Effector memory CD8-positive, alpha-beta T cell (primary cell): Measurements from ENCODE around the gene DLGAP1.

Source experiments
- ATAC-seq: fragments of 150-1000 bp; cut with Tn5 transposase; replicated peaks from 2 replicates; pipeline ENCODE4 v1.10.0; 2021; ENCODE audit warnings: mild to moderate bottlenecking, moderate library complexity
- DNase-seq, 3 experiments: peaks; one replicate each; pipeline ENCODE4 v3.0.0; 2021
- H3K27ac Mint-ChIP-seq, 2 donors: one replicate each; pipeline ENCODE4 v1.8.0; 2022; ENCODE audit warnings: mild to moderate bottlenecking in 2 of 2, mixed read lengths in 2 of 2, moderate library complexity in 2 of 2
- H3K27me3 Mint-ChIP-seq, 2 donors: one replicate each; pipeline ENCODE4 v1.8.0; 2022; ENCODE audit warnings: mixed read lengths in 2 of 2
- H3K36me3 Mint-ChIP-seq: one replicate; pipeline ENCODE4 v1.8.0; 2022; ENCODE audit warnings: mild to moderate bottlenecking, moderate library complexity, mixed read lengths; ENCODE audit not compliant: insufficient read depth
- H3K4me1 Mint-ChIP-seq, 2 donors: one replicate each; pipeline ENCODE4 v1.8.0; 2022; ENCODE audit warnings: low read depth in 2 of 2, mixed read lengths in 2 of 2
- H3K4me3 Mint-ChIP-seq, 2 donors: one replicate each; pipeline ENCODE4 v1.8.0; 2022; ENCODE audit warnings: mild to moderate bottlenecking in 2 of 2, mixed read lengths in 2 of 2, moderate library complexity in 2 of 2
- H3K9me3 Mint-ChIP-seq, 2 donors: one replicate each; pipeline ENCODE4 v1.8.0; 2022; ENCODE audit warnings: mixed read lengths in 2 of 2

Gene DLGAP1

DNA sequence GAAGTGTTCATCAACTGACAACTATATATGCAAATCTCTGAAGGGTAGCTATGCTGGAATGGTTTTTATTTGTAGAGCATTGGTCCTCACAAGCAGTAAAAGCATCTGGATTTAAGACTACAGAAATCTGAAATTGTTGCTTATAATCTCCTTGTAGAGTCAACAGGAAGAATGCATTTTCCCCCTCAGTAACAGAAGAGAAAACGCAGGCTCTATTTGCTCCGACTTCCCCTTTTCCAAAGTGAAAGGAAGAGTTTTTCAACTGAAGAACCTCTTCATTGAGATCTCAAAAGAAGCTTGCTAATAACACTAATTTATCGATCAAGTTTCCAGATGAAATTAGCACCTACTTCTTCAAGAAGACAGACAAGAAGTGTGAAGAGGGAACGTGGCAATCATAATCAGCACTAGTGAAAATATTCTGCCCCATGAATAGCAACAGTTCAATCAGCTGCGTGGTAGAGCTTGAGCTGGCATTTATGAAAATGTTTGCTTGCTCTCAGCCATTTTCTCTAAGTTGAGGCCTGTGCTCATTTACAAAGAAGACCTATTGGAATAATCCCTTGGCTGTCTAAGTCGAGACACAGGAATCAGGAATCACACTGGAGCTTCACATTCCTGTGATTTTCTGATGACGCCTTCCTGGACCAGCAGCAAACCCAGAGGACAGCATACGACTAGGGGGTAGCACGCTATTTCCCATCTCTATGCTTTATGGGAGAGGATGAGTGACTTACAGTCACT is 961.4 kb downstream of the DLGAP1 start:
- no peak for DNase-seq
- no peak overlapping the region for H3K27ac Mint-ChIP-seq
- ATAC-seq: no peak
- H3K4me3 Mint-ChIP-seq: no peak overlapping the region
- H3K9me3 Mint-ChIP-seq: no peaks in the 10 kb centered on the region
- H3K4me1 Mint-ChIP-seq: peaks cover 4 to 9% of the 10 kb centered on the region in 2 donors
- H3K36me3 Mint-ChIP-seq: no peaks in the 10 kb centered on the region
- peaks cover 13 to 22% of the 10 kb centered on the region in 2 donors for H3K27me3 Mint-ChIP-seq

DNA sequence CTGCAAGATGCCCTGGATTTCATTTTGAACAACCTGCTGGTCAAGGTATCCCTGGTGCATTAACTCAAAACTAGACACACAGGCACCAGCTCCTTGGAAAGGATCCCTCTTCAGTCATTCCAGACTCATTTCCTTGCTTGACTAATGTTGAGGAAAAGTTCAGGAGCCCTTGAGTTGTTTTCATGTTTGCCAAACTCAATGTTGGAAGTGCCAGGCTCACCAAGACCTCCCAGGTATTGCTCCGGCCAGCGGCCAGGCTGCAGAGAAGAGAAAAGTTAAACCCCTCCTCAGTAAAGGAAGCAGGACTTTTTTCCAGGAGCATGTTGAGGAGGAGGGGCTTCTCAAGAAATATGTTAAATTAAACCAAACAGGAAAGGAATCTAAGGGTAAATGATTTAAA is 962.4 kb downstream of the DLGAP1 start:
- Mint-ChIP-seq H3K4me1 (peaks cover 0 to 5% of the 10 kb centered on the region in 2 donors), H3K4me3 (no peak overlapping the region), H3K27me3 (peaks cover 3 to 18% of the 10 kb centered on the region in 2 donors), H3K9me3 (no peaks in the 10 kb centered on the region), H3K27ac (no peak overlapping the region), H3K36me3 (no peaks in the 10 kb centered on the region)
- no peak for ATAC-seq
- DNase-seq: no peak

GRCh38 chr18:3491981-3492555 is 963.0 kb downstream of the DLGAP1 start:
- Mint-ChIP-seq H3K4me3 (no peak overlapping the region), H3K9me3 (no peaks in the 10 kb centered on the region), H3K27ac (no peak overlapping the region), H3K4me1 (peaks cover 0 to 5% of the 10 kb centered on the region in 2 donors), H3K36me3 (no peaks in the 10 kb centered on the region), H3K27me3 (peaks cover 0 to 18% of the 10 kb centered on the region in 2 donors)
- DNase-seq (no peak), ATAC-seq (no peak)

DNA sequence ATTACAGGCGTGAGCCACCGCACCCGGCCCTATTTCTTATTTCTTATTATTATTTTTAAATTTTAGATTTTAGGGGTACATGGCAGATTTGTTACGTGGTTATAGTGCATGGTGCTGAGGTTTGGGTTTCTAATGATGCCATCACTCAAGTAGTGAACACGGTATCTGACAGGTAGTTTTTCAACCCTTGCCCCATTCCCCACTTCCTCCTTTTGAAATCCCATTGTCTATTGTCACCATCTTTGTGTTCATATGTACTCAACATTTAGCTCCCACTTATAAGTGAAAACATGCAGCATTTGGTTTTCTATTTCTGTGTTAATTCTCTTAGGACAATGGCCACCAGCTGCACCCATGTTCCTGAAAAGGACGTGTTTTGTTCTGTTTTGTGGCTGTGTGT is 965.6 kb downstream of the DLGAP1 start:
- DNase-seq (no peak), ATAC-seq (no peak)
- H3K9me3 Mint-ChIP-seq: no peaks in the 10 kb centered on the region
- peaks cover 2 to 5% of the 10 kb centered on the region in 2 donors for H3K4me1 Mint-ChIP-seq
- H3K36me3 Mint-ChIP-seq: no peaks in the 10 kb centered on the region
- H3K27me3 Mint-ChIP-seq: peaks cover 0 to 24% of the 10 kb centered on the region in 2 donors
- no peak overlapping the region for H3K27ac Mint-ChIP-seq
- H3K4me3 Mint-ChIP-seq: no peak overlapping the region

DNA sequence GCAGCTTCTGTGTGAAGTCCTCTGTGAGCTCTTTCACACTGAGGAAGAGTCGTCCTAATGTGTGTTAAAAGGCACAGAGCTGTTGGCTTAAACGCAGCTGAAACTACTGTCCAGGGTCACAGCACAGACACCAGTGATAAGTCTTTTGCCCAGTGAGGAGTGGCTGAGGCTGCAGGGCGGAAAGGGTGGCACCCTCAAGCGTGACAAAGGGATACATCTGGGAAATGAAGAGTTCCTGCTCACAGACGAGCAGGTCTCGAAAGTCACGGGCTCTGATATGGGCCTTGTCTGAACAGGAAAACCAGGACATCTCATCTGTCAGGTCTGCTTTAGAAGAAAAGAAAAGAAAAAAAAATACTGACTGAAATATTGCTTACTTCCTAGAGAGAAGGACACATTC is 968.6 kb downstream of the DLGAP1 start:
- DNase-seq: no peak
- H3K36me3 Mint-ChIP-seq: no peaks in the 10 kb centered on the region
- no peak overlapping the region for H3K4me3 Mint-ChIP-seq
- peaks cover 5% of the 10 kb centered on the region in 2 donors for H3K4me1 Mint-ChIP-seq
- H3K27me3 Mint-ChIP-seq: peaks cover 0 to 15% of the 10 kb centered on the region in 2 donors
- H3K9me3 Mint-ChIP-seq: no peaks in the 10 kb centered on the region
- no peak for ATAC-seq
- no peak overlapping the region for H3K27ac Mint-ChIP-seq

- H3K4me1 Mint-ChIP-seq: peaks cover 5% of the 10 kb centered on the region in 2 donors
- no peak overlapping the region for H3K27ac Mint-ChIP-seq
- no peak overlapping the region for H3K4me3 Mint-ChIP-seq
- peaks cover 0 to 15% of the 10 kb centered on the region in 2 donors for H3K27me3 Mint-ChIP-seq
- DNase-seq (no peak), ATAC-seq (no peak)
- no peaks in the 10 kb centered on the region for H3K9me3 Mint-ChIP-seq
- H3K36me3 Mint-ChIP-seq: no peaks in the 10 kb centered on the region
Measured at GRCh38 chr18:3485153-3486149, 969.7 kb downstream of the DLGAP1 start.

- ATAC-seq (no peak), DNase-seq (no peak)
- H3K9me3 Mint-ChIP-seq: no peaks in the 10 kb centered on the region
- no peak overlapping the region for H3K4me3 Mint-ChIP-seq
- H3K27me3 Mint-ChIP-seq: peaks cover 0 to 7% of the 10 kb centered on the region in 2 donors
- no peak overlapping the region for H3K27ac Mint-ChIP-seq
- no peaks in the 10 kb centered on the region for H3K36me3 Mint-ChIP-seq
- H3K4me1 Mint-ChIP-seq: peaks cover 0 to 5% of the 10 kb centered on the region in 2 donors
Measured at GRCh38 chr18:3482258-3482657, 972.8 kb downstream of the DLGAP1 start.

- ATAC-seq (peak; percentile 68), DNase-seq (peak; percentile 12 to 37 (median 19))
- H3K4me1 Mint-ChIP-seq: peaks cover 0 to 5% of the 10 kb centered on the region in 2 donors
- H3K9me3 Mint-ChIP-seq: no peaks in the 10 kb centered on the region
- no peak overlapping the region for H3K4me3 Mint-ChIP-seq
- no peaks in the 10 kb centered on the region for H3K36me3 Mint-ChIP-seq
- no peak overlapping the region for H3K27ac Mint-ChIP-seq
- peaks cover 0 to 7% of the 10 kb centered on the region in 2 donors for H3K27me3 Mint-ChIP-seq
Measured at GRCh38 chr18:3481696-3482210, 973.4 kb downstream of the DLGAP1 start.

- H3K4me1 Mint-ChIP-seq: peaks cover 0 to 5% of the 10 kb centered on the region in 2 donors
- H3K36me3 Mint-ChIP-seq: no peaks in the 10 kb centered on the region
- peaks cover 0 to 7% of the 10 kb centered on the region in 2 donors for H3K27me3 Mint-ChIP-seq
- H3K9me3 Mint-ChIP-seq: no peaks in the 10 kb centered on the region
- ATAC-seq: no peak
- no peak overlapping the region for H3K27ac Mint-ChIP-seq
- H3K4me3 Mint-ChIP-seq: no peak overlapping the region
- no peak for DNase-seq
Measured at GRCh38 chr18:3480827-3481573, 974.1 kb downstream of the DLGAP1 start.

DNA sequence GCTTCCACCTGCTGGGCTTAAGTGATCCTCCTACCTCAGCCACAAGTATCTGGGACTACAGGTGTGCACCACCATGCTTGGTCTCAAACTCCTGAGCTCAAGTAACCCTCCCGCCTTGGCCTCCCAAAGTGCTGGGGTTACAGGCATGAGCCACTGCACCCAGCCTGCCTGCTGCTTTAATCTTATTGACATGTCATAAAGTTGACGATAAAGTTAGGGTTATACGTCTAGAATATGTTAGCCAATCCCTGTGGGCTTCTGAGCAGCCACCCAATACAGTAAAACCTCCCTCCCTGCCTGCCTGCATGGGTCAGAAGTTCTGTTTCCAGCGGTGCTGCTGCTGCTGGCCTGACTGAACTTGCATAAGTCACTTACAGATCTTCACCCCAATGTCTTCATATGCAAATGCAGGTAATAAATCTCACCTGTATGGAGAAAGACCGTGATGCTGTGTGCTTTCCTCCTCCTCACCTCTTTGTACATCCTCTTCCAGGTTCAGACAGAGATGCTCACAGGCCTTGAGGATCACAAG is 975.1 kb downstream of the DLGAP1 start:
- no peaks in the 10 kb centered on the region for H3K9me3 Mint-ChIP-seq
- H3K27ac Mint-ChIP-seq: no peak overlapping the region
- DNase-seq (no peak), ATAC-seq (no peak)
- peaks cover 0 to 2% of the 10 kb centered on the region in 2 donors for H3K4me1 Mint-ChIP-seq
- peaks cover 3% of the 10 kb centered on the region for H3K36me3 Mint-ChIP-seq
- H3K27me3 Mint-ChIP-seq: peaks cover 0 to under 1% of the 10 kb centered on the region in 2 donors
- no peak overlapping the region for H3K4me3 Mint-ChIP-seq

DNA sequence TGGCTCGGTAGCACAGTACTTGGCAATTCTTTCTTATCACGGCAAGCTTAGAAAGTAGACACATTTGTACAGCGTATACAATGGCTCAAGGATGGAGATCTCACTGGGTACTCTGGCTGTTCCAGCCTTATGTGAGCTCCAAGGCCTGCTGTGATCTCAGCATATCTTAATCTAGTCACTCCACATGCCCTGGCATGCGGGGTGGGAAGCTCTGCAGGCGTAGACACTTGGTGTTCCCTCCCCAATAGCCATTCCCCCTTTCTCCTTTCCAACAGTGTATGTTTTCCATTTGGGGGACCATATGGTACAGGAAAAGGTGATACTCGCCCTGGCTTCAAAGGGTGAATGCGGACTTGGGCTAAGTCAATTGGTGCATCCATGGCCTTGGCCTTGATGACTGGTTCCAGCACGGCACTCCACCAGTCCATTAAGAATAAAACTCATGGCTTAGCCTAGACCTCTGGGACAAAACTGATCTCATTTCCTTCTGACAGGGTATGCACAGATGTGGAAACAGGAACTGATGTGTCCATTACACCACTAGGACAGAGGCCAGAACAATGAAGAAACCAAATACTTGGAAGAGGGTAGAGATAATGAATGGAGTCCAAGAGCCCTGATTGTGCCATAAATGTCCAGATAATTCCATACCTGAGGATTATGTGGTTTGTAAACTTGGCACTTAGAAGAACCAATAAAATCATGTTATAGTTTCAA is 976.7 kb downstream of the DLGAP1 start:
- H3K9me3 Mint-ChIP-seq: no peaks in the 10 kb centered on the region
- DNase-seq (no peak), ATAC-seq (no peak)
- H3K4me1 Mint-ChIP-seq: peaks cover 4 to 7% of the 10 kb centered on the region in 2 donors
- H3K36me3 Mint-ChIP-seq: peaks cover 3% of the 10 kb centered on the region
- H3K27me3 Mint-ChIP-seq: no peaks in the 10 kb centered on the region
- no peak overlapping the region for H3K27ac Mint-ChIP-seq
- no peak overlapping the region for H3K4me3 Mint-ChIP-seq
